ENCODE data around the gene PFKFB4. TPM values are rescaled to one million over a fixed set of nuclear protein-coding genes. Genes with fewer than 3 reads are reported as not detected.

Gene PFKFB4
- total and polyA plus RNA-seq, 9 of the 15 experiments (the other 6 are each of a cell fraction or from before 2014, with no cell fraction given), result 0.92 to 56.3 (median 13.5) TPM

GRCh38 chr3:48472923-48473616 lies 83.5 kb downstream of the PFKFB4 start (continued):
- TF ChIP-seq ZNF445 (CRISPR knock-in tag; IDR thresholded peaks at IDR 0.05; ENCODE audit: low read depth) (no peak), USF1 (CRISPR knock-in tag; IDR thresholded peaks at IDR 0.05) (0 out of 2 replicates have a peak, but pooled peaks have one; percentile 10), ZNF174 (CRISPR knock-in tag; IDR thresholded peaks at IDR 0.05) (no peak), HES1 (IDR thresholded peaks at IDR 0.05; ENCODE audit: low read depth) (no peak), SOX6 (IDR thresholded peaks at IDR 0.05) (peak; percentile 40), MLLT1 (IDR thresholded peaks at IDR 0.05) (peak; percentile 36 to 68; a peak in 1 of 4 replicates), ZMIZ1 (IDR thresholded peaks at IDR 0.05; ENCODE audit: low read depth in 2 of 2, low read length in 2 of 2) (no peak), HMGN3 (IDR thresholded peaks at IDR 0.05; ENCODE audit: borderline replicate concordance, extremely low read depth, insufficient read length, low read depth, low read length) (no peak), MYBL2 (IDR thresholded peaks at IDR 0.05; ENCODE audit: low read depth) (no peak), MYBL2 (CRISPR knock-in tag; IDR thresholded peaks at IDR 0.05; ENCODE audit: borderline replicate concordance) (no peak), POLR3G (IDR thresholded peaks at IDR 0.05; ENCODE audit: extremely low read depth, insufficient read length, insufficient replicate concordance) (no peak), STAT5A (IDR thresholded peaks at IDR 0.05; ENCODE audit: borderline replicate concordance, low read length) (no peak), HOMEZ (CRISPR knock-in tag; IDR thresholded peaks at IDR 0.05) (no peak), CHD1 (IDR thresholded peaks at IDR 0.05; ENCODE audit: low read length) (no peak), STAG1 (CRISPR knock-in tag; IDR thresholded peaks at IDR 0.05; ENCODE audit: borderline replicate concordance) (no peak), CTCF (IDR thresholded peaks at IDR 0.05 in 2 of 3, conservative IDR thresholded peaks at IDR 0.05 in 1 of 3; ENCODE audit: insufficient read depth in 2 of 3, low read depth in 1 of 3, low read length in 3 of 3) (peak; percentile 54 to 59 (median 55)), ZNF311 (CRISPR knock-in tag; IDR thresholded peaks at IDR 0.05) (no peak)

Measured in K562 (cell line).